ENCODE results near the gene CELF5.
A peak's percentile ranks its signal among the peaks of the same experiment; 100 is the strongest.

CELF5 gene

DNA sequence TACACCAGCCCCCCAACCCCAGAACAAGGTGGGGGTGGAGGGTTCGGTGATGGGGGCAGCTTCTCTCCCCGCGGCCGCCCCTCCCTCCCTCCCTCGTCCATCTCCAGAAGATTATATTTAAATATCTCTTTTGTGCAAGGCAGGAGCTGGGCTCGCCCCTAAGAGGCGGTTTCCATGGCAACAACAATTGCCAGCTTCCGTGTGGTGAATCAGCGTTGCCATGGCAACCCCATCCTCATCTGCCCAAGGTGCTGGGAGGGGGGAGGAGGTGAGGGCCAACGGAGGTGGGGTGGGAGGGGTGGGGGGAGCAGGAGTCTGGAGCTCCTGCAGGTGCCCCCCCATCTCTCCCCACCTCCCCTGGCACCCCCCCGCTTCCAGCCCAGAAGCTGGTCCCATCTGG lies 46.4 kb downstream of the CELF5 start:
- peak; percentile 53 for DNase-seq (ENCODE audit: low spot score)
- ChIA-PET POLR2A (ENCODE audit: low non-redundant PET) (no interaction called here), CTCF (interaction anchor here (0.6 kb wide), 2 partner anchors 34 to 60 kb away, joined by 3 to 4 read pairs; no protein-coding TSS in a partner anchor)
- no peak overlapping the region for H3K27ac ChIP-seq
- TF ChIP-seq, protein P1, sequence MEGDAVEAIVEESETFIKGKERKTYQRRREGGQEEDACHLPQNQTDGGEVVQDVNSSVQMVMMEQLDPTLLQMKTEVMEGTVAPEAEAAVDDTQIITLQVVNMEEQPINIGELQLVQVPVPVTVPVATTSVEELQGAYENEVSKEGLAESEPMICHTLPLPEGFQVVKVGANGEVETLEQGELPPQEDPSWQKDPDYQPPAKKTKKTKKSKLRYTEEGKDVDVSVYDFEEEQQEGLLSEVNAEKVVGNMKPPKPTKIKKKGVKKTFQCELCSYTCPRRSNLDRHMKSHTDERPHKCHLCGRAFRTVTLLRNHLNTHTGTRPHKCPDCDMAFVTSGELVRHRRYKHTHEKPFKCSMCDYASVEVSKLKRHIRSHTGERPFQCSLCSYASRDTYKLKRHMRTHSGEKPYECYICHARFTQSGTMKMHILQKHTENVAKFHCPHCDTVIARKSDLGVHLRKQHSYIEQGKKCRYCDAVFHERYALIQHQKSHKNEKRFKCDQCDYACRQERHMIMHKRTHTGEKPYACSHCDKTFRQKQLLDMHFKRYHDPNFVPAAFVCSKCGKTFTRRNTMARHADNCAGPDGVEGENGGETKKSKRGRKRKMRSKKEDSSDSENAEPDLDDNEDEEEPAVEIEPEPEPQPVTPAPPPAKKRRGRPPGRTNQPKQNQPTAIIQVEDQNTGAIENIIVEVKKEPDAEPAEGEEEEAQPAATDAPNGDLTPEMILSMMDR (conservative IDR thresholded peaks at IDR 0.05; ENCODE audit: low read depth), result no peak

DNA sequence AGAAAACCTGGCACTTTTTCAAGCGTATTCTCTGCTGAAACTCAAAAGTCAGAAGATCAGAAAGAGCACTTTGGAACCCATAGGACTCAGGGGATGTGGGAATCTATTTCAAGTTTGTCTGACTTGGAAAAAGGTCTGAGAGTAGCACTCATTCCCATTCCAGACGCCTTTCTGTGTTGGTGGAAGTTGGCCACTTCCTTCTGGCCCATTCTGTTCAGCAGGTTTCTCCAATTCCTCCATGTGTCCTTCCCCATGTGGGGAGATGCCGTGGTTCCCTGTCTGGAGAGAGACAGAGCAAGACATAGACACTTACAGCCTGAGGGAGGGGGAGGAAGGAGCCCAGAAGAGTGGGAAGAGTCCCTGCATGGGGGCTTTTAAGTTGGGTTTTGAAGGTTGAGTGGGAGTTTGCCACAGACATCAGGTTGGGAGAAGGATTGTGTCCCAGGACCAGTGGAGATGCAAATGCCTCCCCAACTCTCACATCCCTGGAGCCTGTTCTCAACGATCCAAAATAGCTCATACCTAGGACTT lies 48.0 kb downstream of the CELF5 start:
- POLR2A ChIA-PET (ENCODE audit: low non-redundant PET), result no interaction called here
- DNase-seq (ENCODE audit: low spot score), result no peak
- no peak overlapping the region for H3K27ac ChIP-seq
- CTCF ChIA-PET, result interaction anchor here (1.0 kb wide), 1 partner anchor 321 kb away, joined by 3 read pairs; no protein-coding TSS in a partner anchor
- TF ChIP-seq, protein P1 (conservative IDR thresholded peaks at IDR 0.05; ENCODE audit: low read depth), result no peak

GRCh38 chr19:3272952-3273351 lies 48.5 kb downstream of the CELF5 start:
- TF ChIP-seq, protein P1 (conservative IDR thresholded peaks at IDR 0.05; ENCODE audit: low read depth), result no peak
- CTCF ChIA-PET, result no interaction called here
- no peak for DNase-seq (ENCODE audit: low spot score)
- POLR2A ChIA-PET (ENCODE audit: low non-redundant PET), result interaction anchor here (0.6 kb wide), 1 partner anchor 25 kb away, joined by 12 read pairs; no protein-coding TSS in a partner anchor
- H3K27ac ChIP-seq, result no peak overlapping the region

GRCh38 chr19:3274245-3274941 lies 49.9 kb downstream of the CELF5 start:
- ChIA-PET POLR2A (ENCODE audit: low non-redundant PET) (no interaction called here), CTCF (interaction anchor here (0.6 to 0.8 kb wide), 3 partner anchors 19 to 69 kb away, joined by 3 read pairs; no protein-coding TSS in a partner anchor)
- TF ChIP-seq, protein P1 (conservative IDR thresholded peaks at IDR 0.05; ENCODE audit: low read depth), result no peak
- DNase-seq (ENCODE audit: low spot score), result no peak
- H3K27ac ChIP-seq, result no peak overlapping the region

GRCh38 chr19:3274942-3275582 lies 50.6 kb downstream of the CELF5 start:
- H3K27ac ChIP-seq, result peak overlapping the region; percentile 69
- no peak for DNase-seq (ENCODE audit: low spot score)
- ChIA-PET POLR2A (ENCODE audit: low non-redundant PET) (no interaction called here), CTCF (interaction anchor here (0.6 to 0.8 kb wide), 7 partner anchors 8 to 427 kb away, joined by 3 to 4 read pairs (median 4); no protein-coding TSS in a partner anchor)
- TF ChIP-seq, protein P1 (conservative IDR thresholded peaks at IDR 0.05; ENCODE audit: low read depth), result no peak; the same call in 1 of the 2 replicates

DNA sequence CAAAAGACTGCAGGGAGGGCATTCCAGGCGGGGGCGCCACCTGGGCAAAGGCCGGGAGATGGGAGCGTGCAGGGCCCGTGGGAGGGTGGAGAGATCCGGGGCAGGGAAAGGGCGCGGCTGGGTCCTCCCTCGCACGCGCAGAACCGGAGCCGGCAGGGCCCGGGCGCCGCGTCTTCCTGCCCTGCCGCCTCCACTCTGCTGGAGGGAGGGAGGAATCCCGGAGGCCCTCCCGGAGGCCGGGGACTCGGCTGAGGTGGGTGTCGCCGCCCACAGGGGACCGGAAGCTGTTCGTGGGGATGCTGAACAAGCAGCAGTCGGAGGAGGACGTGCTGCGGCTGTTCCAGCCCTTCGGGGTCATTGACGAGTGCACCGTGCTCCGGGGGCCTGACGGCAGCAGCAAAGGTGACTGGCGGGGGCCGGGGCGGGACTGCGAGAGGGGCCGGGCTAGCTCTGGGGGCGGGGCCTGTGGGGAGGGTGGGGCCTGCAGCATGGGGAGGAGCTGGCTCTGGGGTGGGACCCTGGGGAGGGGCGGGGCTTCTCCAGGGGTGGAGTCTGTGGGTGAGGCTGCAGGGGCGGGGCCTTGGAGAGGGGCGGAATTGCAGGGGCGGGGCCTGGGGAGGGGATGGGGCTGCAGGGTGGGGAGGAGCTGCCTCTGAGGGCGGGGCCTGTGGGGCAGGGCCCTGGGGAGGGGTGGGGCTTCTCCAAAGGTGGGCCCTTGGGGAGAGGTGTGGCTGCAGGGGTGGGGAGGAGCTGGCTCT lies 51.3 kb downstream of the CELF5 start:
- TF ChIP-seq, protein P1 (conservative IDR thresholded peaks at IDR 0.05; ENCODE audit: low read depth), result peak; percentile 76
- peak overlapping the region; percentile 69 for H3K27ac ChIP-seq
- ChIA-PET CTCF (interaction anchor here (0.6 to 0.7 kb wide), 4 partner anchors 8 to 427 kb away, joined by 3 to 4 read pairs (median 4); no protein-coding TSS in a partner anchor), POLR2A (ENCODE audit: low non-redundant PET) (no interaction called here)
- DNase-seq (ENCODE audit: low spot score), result peak; percentile 98

Measured in RWPE1 (cell line).